ENCODE measurements around the gene AGPS. TPM values are rescaled to one million over a fixed set of nuclear protein-coding genes. Genes with fewer than 3 reads are reported as not detected.

AGPS gene
- total and polyA plus RNA-seq, 8 donors, result 25.0 to 50.2 (median 30.1) TPM

DNA sequence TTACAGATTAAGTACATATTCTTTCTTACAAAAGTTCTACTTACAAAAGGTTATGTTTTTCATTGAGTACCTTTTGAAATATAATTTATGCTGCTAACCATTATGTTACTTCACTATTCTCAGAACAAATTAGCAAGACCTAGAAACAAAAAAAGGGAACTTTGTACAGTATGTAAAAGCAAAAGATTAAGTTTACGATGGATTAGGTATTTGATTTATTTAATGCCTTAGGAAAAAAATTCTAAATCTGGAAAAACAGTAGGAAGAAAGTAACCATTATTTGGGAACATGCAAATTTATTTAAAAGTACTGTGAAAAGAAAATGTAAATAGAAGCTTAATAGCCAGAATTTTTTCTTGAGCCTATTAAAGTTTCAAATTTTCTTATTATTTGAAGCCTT, 144.6 kb downstream of the AGPS start:
- TF ChIP-seq, protein P1, sequence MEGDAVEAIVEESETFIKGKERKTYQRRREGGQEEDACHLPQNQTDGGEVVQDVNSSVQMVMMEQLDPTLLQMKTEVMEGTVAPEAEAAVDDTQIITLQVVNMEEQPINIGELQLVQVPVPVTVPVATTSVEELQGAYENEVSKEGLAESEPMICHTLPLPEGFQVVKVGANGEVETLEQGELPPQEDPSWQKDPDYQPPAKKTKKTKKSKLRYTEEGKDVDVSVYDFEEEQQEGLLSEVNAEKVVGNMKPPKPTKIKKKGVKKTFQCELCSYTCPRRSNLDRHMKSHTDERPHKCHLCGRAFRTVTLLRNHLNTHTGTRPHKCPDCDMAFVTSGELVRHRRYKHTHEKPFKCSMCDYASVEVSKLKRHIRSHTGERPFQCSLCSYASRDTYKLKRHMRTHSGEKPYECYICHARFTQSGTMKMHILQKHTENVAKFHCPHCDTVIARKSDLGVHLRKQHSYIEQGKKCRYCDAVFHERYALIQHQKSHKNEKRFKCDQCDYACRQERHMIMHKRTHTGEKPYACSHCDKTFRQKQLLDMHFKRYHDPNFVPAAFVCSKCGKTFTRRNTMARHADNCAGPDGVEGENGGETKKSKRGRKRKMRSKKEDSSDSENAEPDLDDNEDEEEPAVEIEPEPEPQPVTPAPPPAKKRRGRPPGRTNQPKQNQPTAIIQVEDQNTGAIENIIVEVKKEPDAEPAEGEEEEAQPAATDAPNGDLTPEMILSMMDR (IDR thresholded peaks at IDR 0.05), result no peak
- no peaks in the 10 kb centered on the region for H3K4me1 ChIP-seq
- H3K27ac ChIP-seq, result no peak overlapping the region
- ATAC-seq, result no peak
- H3K36me3 ChIP-seq, result peaks cover 0 to 4% of the 10 kb centered on the region in 2 donors
- no peaks in the 10 kb centered on the region for H3K27me3 ChIP-seq
- intact Hi-C loops (cut with DNase I), result no loop called here
- no peak for DNase-seq
- H3K4me3 ChIP-seq, result no peak overlapping the region
- no peaks in the 10 kb centered on the region for H3K9me3 ChIP-seq

DNA sequence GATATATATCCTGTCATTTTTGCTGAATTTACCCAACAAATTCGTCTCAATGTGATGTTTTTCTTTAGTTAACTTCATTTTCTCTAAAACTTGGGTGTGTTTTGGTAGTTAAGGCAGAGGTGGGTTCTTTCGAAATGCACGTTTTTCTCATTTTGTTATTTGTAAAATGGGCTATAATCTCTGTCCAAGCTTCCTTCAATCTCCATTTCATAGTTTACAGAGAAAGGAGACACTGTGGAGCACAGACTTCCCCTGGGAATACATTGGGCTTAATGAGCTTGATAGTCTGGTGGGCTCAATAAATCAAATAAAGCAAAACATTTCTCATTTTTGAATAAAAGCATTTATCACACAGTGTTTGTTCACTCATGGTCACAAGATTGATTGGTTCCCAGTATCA, 145.1 kb downstream of the AGPS start:
- TF ChIP-seq, protein P1 (IDR thresholded peaks at IDR 0.05), result no peak
- no peak overlapping the region for H3K27ac ChIP-seq
- DNase-seq (no peak), ATAC-seq (no peak)
- intact Hi-C loops (cut with DNase I), result no loop called here
- H3K27me3 ChIP-seq, result no peaks in the 10 kb centered on the region
- H3K36me3 ChIP-seq, result peaks cover 0 to 4% of the 10 kb centered on the region in 2 donors
- H3K4me3 ChIP-seq, result no peak overlapping the region
- H3K4me1 ChIP-seq, result no peaks in the 10 kb centered on the region
- no peaks in the 10 kb centered on the region for H3K9me3 ChIP-seq

DNA sequence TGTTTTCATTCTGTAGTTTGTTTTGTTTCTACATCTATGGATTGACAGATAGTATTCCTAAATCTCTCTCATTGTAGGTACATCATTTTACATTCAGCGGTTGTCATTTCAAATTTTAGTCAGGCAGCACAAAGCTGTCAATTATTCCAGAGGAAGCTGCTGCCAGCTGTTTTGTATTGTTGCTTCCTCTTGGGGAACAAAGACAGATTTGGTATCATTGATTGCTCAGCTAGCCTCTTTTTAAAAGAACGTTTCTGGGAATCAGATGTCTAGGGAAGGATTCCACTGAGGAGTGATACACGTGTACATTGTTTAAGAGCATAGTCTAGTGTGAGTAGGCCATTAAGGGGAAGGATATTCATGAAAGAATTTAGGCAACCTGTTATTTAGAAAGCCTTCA, 145.8 kb downstream of the AGPS start:
- peaks cover 0 to 4% of the 10 kb centered on the region in 2 donors for H3K36me3 ChIP-seq
- ATAC-seq, result no peak
- intact Hi-C loops (cut with DNase I), result no loop called here

DNA sequence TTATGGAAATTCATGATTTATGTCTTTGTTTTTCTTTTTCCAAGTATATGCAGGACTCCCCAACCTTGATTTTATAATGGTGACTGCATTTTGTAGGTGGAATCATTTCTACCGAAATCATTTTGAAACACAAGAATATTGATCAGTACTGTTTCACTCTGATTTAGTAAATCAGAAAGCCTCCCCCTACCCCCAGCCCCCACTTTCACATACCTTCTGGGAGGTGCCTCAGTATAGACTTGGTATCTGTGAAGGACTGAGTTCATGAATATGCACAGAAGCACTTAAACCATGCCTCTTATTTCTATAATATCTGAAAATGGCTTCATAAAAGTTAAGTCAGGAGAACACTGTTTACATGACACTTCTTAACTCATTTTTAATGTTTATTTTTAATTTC, 147.7 kb downstream of the AGPS start:
- TF ChIP-seq, protein P1 (IDR thresholded peaks at IDR 0.05), result no peak
- Histone ChIP-seq H3K27ac (no peak overlapping the region), H3K9me3 (no peaks in the 10 kb centered on the region), H3K4me3 (no peak overlapping the region), H3K27me3 (no peaks in the 10 kb centered on the region), H3K36me3 (peaks cover 0 to 4% of the 10 kb centered on the region in 2 donors), H3K4me1 (no peaks in the 10 kb centered on the region)
- no peak for ATAC-seq
- DNase-seq, result no peak
- intact Hi-C loops (cut with DNase I), result no loop called here

More for the DNA sequence above, 145.8 kb downstream of the AGPS start:
- TF ChIP-seq, protein P1 (IDR thresholded peaks at IDR 0.05), result no peak
- Histone ChIP-seq H3K27ac (no peak overlapping the region), H3K4me3 (no peak overlapping the region), H3K9me3 (no peaks in the 10 kb centered on the region), H3K27me3 (no peaks in the 10 kb centered on the region), H3K4me1 (no peaks in the 10 kb centered on the region)
- DNase-seq, result no peak

DNA sequence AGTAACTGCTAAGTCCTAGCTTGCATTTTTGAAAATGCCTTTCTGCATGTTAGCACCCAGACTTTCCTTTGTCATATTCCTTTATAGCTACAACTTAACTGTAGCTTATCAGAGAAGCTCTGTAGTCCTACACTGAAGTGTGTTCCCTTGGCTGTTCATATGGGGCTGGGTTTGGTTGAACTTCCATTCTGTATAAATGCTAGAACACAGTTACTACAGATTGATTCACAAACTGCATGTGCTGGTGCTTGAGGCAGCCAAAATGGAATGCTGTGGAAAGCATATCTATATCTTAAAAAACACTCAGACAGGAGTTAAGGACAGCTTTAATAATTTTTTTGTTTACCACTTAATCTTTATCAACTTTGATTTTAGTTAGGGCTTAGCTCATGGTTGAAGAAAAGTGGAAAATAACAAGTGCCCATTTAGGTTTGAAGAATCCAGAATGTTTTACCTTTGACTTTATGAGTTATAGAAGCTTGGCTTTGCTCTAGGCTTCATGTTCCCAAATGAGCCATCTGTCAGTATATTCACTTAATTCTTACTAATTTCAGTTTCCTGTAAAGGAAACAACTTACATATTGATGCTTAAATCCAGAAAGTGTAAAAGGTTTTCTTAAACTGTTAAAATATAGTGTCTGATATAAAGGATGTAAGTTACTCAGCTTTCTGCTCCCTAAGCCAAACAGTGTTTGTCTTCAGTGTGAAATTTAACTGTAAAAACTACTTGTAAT, 148.9 kb downstream of the AGPS start:
- Histone ChIP-seq H3K4me1 (no peaks in the 10 kb centered on the region), H3K36me3 (peaks cover 0 to 4% of the 10 kb centered on the region in 2 donors), H3K4me3 (no peak overlapping the region), H3K27me3 (no peaks in the 10 kb centered on the region), H3K27ac (no peak overlapping the region), H3K9me3 (no peaks in the 10 kb centered on the region)
- no peak for ATAC-seq
- TF ChIP-seq, protein P1 (IDR thresholded peaks at IDR 0.05), result no peak
- intact Hi-C loops (cut with DNase I), result no loop called here
- DNase-seq, result no peak

Measured in left lung (tissue), 10 donors.